HL-60 (cell line): ENCODE results near the gene CHSY1.

Source experiments
- DNase-seq, 2 experiments: peaks; one replicate each; pipeline ENCODE4 v3.0.0-alpha.2; 2010 to 2020; ENCODE audit warnings: low read depth in 1 of 2, low spot score in 1 of 2
- H3K27ac ChIP-seq: fragments of 250-450 bp; sonication (Bioruptor Pico); replicated peaks from 2 replicates; pipeline ENCODE4 v1.5.1; 2020; ENCODE audit warnings: mild to moderate bottlenecking, moderate library complexity
- H3K27me3 ChIP-seq: fragments of 250-450 bp; sonication (Bioruptor Pico); 2 replicates; pipeline ENCODE4 v1.5.1; 2021; ENCODE audit warnings: mild to moderate bottlenecking, moderate library complexity; ENCODE audit not compliant: insufficient read depth, poor library complexity, severe bottlenecking
- H3K4me3 ChIP-seq: replicated peaks from 2 replicates; pipeline ENCODE4 v1.5.1; 2011; ENCODE audit warnings: mild to moderate bottlenecking, control low read depth, low read length; ENCODE audit not compliant: insufficient read depth
- CTCF ChIP-seq: IDR thresholded peaks from one replicate; pipeline ENCODE4 v1.5.1; 2011; ENCODE audit warnings: low read length, control low read depth, inconsistent platforms; ENCODE audit not compliant: insufficient read depth
- GABPA ChIP-seq: IDR thresholded peaks from 2 replicates; pipeline ENCODE4 v1.6.1; 2012; ENCODE audit warnings: low read depth
- POLR2AphosphoS5 ChIP-seq: IDR thresholded peaks from 2 replicates; pipeline ENCODE4 v1.6.1; 2012; ENCODE audit warnings: low read depth
- REST ChIP-seq: IDR thresholded peaks from 2 replicates; pipeline ENCODE4 v1.6.1; 2012; ENCODE audit warnings: low read depth; ENCODE audit not compliant: insufficient replicate concordance
- SPI1 ChIP-seq: IDR thresholded peaks from 2 replicates; pipeline ENCODE4 v1.6.1; 2012; ENCODE audit warnings: low read depth, mild to moderate bottlenecking, borderline replicate concordance

CHSY1 gene

DNA sequence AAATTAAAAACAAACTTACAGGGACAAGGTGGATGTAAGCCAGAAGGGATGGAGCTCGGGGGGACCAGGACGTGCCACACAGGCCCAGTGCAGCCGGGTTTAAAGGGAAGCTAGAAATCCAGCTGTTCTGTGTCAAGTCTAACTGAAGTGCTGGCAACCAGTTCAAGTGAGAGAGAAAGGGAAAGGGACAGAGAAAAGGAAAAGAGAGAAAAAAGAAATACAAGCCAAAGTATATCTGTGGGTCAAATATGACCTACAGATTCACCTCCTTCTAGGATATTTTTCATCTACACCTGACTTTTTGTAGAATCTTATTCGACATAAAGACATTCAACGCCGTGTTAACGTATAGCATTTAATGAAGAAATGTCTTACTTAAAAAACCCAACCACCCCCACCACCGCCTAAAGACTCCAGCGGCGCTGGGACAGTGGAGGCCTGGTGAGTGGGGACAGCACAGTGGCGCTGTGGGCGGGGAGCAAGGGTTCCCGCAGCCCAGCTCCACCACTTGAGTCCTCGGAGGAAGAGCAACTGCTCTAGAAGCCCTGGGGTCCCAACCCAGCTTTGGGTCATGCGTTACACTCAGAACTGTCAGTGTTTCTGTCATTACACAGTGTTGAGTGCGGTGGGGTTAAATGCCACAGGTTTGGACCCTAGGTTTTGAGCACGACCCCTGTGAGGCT lies 62.3 kb downstream of the CHSY1 start:
- no peak overlapping the region for H3K27ac ChIP-seq
- no peak overlapping the region for H3K4me3 ChIP-seq
- DNase-seq, result no peak
- TF ChIP-seq GABPA, result no peak
- no peak for TF ChIP-seq SPI1
- no peak for TF ChIP-seq POLR2AphosphoS5
- TF ChIP-seq REST, result no peak
- no peak for TF ChIP-seq CTCF
- no peaks in the 10 kb centered on the region for H3K27me3 ChIP-seq

DNA sequence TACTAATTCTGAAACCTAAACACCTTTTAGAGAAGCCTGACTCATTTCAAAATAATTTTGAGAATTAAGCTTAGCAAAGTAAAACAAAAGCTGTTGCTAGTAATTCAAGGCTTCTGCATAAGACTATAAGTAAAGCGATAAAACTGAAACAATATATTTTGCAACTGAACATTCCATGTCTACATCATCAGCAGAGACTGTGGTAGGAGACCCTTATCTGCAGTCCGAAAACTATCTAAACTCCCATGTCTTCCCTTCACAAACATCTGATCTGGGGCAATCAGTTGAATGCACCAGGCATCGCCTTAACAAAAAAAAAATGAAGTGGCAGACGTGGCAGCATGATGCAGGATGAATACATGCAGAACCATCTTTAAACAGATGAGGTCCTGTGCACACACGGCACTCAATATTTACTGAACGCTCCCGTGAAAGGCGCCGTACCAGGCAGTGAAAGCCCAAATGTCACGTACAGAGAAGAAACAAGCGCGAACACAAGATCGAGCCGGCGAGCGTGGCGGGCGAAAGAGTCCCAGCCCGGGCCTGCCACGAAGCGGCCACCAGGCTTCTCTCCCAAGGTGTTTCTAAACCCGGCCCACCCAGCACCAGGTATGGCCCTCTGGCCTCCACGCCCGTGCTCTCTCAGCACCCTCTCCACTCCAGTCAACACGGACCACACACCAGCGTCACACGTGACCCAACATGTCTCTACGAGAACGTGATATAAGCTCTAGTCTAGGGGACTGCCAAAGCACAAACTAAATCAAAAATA lies 63.0 kb downstream of the CHSY1 start:
- no peak for DNase-seq
- Histone ChIP-seq H3K27me3 (no peaks in the 10 kb centered on the region), H3K4me3 (no peak overlapping the region), H3K27ac (no peak overlapping the region; the same call in 1 of the 2 replicates)
- no peak for TF ChIP-seq POLR2AphosphoS5
- TF ChIP-seq REST, result no peak
- TF ChIP-seq SPI1, result no peak
- TF ChIP-seq GABPA, result no peak
- no peak for TF ChIP-seq CTCF

DNA sequence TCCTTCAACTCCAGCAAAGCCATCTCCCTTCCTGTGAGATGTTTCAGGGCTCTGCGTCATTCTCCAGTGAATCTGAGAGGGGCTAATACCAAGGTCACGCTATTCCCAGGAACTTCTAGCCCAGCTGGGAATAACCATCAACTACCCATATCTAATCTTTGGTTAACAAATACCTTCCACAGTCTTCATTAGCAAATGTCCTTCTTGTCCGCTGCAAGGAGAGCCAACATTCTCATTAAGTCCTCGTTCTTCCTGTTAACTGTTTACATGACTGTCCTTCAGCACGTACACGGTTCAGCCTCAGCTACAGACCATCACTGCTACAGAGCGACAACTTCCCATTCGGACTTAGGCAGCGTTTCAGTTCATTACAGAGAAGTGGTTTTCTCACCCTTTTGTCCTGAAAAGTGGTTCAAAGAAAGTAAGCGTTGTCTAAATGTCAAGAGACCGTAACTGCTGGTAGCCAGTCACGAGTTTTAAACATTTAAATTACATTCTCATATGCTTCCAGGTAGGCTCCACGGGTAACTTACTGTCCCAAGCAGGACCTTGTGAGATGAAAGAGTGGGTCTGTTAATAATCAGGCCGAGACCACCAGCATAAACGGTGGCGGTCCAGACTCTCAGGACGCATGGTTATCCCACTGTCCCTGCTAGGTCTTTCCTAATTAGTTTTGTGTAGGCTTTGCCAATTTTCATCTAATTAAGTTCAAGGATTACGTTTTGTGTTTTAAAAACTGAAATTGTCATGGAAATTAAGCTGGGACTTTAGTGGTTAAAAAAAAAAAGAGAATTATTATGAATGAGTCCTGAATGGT lies 63.8 kb downstream of the CHSY1 start:
- Histone ChIP-seq H3K27ac (no peak overlapping the region; the same call in 1 of the 2 replicates), H3K27me3 (no peaks in the 10 kb centered on the region), H3K4me3 (no peak overlapping the region)
- TF ChIP-seq SPI1 (no peak), POLR2AphosphoS5 (no peak), GABPA (no peak), REST (no peak), CTCF (no peak)
- DNase-seq, result peak; percentile 36 to 67
